CD4-positive, alpha-beta T cell treated with Interferon gamma for 1 hour (primary cell): ENCODE results near the gene LFNG.

Experiments
- DNase-seq: peaks from one replicate; pipeline ENCODE4 v3.0.0-alpha.2; 2020

Gene LFNG

DNA sequence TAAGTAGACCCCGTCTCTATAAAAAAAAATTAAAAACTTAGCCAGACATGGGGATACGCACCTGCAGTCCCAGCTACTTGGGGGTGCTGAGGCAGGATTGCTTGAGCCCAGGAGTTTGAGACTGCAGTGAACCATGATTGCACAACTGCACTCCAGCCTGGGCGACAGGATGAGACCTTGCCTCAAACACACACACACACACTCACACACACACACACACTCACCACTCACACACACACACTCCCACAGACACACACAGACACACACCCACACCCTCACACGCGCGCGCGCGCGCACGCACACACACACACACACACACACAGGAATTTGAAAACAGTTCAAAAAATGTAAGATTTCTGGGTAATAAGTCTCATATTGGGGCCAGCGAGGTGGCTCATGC, 34.7 kb upstream of the LFNG start:
- no peak for DNase-seq

DNA sequence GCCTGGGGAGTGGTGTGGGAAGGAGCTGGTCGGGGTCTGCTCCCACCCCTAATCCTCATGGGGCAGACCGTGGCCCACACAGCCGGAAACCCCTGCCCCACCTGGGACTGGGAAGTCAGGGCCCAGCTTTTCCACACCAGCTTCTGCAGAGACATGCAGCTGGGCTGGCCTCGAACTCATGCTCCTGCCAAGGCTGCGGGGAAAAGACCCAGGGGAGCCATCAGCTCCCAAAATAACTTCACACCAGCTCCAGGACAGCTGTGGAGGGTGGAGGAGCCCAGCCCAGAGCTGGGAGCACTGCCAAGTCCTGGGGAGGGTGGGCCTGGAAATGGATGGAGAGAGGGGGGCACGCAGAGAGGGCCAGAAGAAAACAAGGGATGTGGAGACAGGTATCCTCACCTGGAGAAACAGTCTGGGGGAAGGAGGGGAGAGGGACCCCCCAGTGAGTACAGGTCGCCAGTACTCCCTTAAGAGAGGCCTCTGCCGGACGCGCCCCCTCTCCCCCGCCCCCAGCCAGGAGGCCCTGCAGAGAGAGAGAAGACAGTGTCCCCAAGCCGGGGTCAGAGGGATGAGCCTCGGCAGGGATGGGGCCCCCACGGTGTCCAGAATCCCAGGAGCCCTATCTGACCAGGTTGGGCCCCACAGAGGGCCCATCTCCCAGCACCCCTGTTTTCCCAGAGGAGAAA, 31.8 kb upstream of the LFNG start:
- no peak for DNase-seq

DNA sequence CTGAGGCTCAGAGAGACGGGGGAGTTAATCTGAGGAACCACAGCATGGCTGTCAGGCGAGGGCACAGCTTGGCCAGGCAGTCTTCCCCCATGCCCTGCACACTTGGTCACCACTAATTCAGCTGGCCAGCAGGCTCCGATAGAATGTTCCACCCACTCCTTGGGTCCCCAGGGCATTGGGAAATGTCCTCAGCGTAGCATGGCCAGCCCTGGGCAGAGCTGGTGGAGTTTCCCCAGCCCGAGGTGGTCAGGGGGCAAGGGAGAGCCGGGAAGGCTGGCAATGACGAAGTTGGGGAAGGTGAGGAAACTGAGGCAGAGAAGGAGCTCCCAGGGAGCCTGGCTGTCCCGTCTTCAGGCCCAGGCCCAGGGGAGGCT, 31.3 kb upstream of the LFNG start:
- no peak for DNase-seq

DNA sequence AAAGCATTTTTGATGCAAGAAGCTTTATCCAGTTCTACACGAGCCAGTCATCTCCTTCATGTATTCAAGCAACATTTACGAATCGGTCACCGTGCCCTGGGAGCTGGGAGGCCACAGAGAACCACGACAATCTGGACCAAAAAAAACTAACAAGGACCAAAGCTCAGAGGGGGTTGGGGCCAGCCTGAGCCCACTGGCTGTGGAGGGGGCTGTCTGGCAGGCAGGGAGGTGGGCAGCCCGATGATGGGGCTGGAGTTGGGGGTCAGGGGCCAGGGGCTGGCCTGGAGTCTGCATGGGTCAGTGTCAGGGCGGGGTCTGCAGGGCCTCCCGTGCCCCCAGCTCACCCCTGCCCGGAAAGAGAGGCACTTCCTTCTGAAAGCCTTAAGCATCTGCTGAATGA, 30.9 kb upstream of the LFNG start:
- DNase-seq: no peak

DNA sequence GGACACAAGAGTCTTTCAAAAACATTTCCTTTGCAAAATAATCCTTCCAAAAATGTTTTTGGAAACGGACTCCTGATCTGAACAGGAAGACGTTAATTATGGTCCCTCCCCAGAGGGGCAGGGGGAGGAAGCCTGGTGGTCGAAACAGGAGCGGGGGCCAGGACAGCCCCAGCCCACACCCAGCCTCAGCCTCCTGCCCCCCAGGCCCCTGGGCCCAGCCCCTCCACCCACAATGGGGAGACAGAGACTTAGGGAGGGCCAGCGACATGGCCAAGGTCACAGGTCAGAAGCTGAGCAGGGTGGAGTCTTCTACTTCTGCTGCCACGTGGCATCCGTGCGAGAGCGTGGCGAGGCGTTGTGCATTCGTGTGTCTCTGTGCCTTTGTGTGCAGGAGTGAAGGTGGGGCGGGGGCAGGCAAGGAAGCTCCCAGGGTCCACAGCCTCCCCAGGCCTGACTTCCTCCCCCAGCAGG, 29.4 kb upstream of the LFNG start:
- no peak for DNase-seq

DNA sequence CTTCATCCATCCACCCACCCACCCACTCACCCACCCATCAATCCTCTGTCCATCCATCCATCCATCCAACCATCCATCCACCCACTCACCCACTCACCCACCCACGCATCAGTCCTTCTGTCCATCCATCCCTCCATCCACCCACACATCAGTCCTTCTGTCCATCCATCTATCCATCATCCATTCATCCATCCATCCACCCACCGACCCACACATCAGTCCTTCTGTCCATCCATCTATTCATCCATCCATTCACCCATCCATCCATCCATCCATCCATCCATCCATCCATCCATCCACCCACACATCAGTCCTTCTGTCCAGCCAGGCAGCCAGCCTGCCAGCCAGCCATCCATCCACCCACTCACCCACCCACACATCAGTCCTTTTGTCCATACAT, 27.5 kb upstream of the LFNG start:
- no peak for DNase-seq

DNA sequence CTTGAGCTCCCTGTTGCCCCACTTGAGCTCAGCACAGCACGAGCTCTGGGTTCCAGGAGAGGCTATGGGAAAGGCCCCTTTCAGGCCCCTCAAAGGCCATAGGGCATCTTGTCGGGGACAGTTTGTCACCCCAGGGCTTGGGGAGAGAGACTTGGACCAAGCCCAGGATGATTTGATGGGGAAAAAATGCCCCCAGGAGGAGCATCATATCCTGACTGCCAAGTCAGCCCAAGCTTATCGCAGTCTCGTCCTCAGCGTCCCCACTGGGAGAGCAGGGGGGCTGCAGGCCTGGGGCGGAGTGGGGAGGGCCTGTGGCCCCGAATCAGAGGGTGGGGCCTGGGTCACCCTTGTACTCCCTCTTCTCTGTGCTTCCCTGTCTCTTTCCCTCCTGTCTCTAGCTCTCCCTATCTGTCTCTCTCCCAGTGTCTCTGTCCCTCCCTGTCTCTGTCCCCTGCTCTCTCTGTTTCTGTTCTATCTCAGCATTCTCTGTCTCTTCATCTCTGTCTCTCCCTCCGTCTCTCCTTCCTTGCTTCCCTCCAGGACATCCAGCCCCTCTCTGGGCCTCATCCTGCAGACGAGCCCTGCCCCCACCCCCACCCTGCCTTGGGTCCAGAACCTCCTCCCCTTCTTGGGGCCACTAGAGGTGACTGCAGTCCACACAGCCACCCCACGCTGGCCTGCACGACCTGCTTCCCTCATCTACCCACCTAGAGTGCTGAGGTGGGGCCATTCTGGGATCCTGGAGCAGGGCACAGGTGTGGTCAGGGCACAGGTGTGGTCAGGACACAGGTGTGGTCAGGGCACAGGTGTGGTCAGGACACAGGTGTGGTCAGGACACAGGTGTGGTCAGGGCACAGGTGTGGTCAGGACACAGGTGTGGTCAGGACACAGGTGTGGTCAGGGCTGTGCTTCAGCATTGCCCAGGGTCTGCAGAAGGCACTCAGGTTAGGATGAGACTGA, 26.1 kb upstream of the LFNG start:
- DNase-seq: no peak

DNA sequence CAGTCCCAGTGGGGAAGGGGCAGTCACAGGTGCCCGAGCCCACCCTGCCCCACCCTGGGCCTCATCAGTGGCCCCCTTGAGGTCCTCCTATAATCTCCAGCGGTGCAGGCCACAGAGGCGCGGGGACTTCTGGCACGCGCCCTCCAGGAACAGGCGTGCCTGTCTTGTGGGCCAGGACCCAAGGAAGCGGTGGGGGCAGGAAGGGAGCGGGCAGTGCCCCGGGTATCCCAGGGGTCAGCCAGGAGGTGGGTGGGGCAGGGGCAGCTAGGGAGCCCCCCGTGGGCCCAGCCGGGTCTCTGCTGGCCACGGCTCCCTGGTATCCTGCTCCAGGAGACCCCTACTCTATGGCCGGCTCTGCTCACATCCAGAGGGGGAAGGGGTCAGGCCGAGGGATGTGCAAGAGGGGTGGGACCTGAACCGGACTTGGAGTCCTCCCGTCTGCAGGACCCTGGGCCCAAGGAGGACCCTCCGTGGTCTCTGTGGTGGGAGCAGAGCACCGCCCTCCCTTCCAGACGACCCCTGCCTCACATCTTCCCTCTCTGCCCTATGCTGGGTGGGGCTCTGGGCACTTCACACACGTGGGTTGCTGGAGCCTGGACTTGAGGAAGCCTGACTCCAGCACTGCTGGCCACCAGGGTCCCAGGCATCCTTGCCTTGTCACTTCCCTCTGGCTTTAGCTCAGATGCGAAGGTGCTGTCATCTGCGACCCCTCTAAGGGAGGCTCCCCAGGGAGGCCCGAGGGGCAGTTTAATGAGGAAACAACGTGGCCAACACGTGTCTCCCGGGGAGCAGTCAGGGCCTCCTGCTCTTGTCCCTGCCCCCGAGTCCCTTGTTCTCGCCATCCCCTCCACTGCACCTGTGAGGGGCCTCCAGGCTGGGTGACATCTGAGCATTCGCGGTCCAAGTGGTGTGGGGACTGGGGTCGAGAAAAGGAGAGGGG, 25.1 kb upstream of the LFNG start:
- no peak for DNase-seq

DNA sequence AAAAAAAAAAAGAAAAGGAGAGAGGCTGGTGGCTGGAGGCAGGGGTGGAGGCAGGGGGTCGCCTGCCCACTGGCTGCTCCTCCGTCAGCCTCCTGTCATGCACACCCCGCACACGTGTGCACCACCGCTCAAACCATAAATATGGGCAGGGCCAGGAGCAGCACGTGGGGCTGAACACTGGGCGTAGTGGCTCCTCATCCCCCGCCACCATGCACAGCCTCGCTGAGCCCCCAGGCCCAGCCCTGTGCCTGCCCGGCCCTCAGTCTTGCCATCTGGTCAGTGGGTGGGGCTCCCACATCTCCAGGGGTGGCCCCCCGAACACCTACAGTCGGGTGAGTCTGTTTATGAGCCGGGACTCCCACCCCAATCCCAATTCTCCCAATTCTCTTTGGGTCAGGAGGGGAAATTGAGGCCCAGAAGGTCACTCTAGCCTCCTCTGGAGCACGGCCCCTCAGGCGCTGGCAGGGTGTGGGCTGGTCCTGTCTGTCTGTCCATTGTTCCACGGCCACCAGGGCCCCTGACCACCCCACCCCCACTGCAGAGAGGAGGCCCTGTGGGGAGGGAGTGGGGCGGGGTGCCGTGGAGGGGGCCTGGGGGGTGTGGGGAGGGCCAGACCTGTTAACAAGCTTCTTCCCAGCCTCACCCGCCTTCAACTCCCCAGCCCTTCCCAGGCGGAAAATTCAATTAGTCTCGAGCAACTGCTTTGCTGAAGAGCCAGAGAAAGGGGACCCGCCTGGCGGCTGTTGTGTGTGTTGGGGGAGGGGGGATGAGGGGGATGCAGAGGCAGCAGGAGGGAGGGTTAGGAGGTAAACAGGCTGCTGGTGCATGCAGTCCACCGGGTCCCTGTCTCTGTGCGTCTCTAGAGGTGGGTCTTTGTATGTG, 23.9 kb upstream of the LFNG start:
- DNase-seq: no peak

DNA sequence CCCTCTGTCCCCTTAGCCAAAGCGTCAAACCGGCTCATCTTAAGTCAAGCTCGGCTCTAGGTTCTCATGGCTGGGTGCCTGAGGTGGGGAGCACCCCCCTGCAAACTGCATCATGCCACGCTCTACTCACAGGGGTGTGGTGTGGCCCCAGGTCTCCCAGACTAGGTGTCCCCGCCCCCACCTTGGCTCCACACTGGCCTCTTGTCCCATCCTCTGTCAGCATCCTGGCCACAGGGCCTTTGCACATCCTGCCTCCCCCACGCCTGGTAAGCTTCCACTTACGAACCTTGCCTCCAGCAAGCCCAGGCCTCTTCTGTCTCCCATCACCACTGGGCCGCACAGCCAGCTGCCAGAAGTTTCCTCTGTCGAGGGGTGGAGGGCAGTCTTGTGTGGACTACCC, 23.2 kb upstream of the LFNG start:
- no peak for DNase-seq

DNA sequence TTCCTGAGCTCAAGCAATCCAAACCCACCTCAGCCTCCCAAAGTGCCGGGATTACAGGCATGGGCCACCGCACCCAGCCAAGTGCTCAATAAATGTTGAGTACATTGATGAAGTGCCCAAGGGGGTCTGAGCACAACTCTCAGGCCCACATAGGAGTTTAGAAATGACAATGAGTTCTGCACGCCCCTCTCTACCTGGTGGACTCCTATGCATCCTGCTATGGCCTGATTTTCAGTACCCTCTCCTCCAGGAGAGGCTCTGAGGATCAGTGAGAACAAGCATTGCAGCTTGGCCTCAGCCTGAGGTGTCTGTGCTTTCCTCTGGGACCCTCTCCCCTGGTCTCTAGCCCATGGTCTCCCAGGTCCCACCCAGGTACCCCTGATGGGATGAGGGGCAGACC, 22.5 kb upstream of the LFNG start:
- DNase-seq: no peak

DNA sequence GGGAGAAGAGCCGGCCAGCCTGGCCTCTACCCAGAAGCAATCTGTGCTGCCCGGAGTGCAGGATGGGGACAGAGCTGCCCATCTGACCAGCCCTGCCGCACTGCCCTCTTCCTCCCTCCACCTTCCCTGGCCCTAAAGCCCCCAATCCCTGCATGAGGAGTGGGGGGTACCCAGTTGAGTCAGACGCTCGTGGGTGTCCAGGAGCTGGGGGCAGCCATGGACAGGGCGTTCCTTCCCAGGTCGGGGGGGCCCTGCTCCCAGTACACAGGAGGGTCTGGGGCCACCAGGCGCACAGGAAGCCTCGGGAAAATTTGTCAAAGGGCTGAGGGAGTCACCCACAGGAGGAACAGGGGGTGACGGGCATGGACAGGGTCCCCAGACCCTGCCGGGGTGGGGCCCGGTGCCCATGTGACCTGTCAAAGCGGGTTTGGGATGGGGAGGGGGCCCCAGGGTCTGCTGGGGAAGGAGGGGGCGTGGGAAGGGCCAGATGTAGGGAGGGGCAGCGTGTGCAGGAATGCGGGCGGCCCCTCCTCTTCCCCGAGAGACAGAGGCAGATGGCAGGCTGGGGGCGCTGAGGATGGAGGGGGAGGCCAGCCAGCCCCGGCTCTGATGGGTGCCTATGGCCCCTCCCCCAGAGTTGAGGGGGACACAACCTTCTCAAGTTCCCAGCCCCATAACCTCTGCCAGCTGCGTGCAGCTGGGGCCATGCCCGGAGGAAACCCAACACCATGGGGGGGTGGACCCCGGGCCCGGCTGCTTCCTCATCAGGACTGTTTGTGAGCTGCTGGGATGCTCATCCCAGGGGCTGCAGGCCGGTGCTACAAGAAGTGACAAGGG, 21.9 kb upstream of the LFNG start:
- DNase-seq: no peak

DNA sequence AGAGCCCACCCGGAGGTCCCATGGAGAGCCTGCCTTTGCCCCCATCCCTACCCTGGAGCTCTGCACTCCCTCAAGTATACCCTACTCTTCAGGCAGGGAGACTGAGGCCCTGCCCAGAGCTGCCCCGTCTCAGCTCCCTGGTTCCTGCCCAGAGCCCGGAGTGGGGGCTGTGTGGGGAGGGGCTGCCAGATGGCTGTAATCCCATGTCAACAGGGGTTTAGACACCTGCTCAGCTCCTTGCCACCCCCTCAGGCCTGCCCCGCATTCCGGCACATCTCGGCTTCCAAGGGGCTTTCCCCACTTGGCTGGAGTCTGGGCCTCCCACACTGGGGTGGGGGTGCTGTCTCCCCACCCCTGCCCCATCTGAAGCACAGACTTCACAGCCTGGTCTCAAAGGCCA, 20.9 kb upstream of the LFNG start:
- no peak for DNase-seq

DNA sequence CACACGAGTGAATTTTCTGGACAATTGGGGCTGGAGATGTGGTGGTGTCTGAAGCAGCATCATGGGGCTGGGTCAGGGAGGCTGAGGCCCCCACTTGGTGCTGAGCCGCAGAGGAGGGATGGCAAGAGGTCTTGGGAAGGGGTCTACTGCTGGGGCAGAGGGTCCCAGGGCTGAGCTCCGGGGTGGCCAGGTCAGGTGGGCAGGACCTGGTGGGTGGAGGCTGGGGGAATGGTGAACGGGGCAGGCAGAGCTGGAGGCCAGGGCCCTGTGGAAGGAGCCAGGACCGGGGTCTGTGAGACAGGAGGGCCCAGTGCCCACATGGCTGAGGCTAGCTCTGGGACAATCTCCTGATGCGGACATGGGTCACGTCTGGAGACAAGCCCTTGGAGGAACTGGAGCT, 20.4 kb upstream of the LFNG start:
- no peak for DNase-seq

DNA sequence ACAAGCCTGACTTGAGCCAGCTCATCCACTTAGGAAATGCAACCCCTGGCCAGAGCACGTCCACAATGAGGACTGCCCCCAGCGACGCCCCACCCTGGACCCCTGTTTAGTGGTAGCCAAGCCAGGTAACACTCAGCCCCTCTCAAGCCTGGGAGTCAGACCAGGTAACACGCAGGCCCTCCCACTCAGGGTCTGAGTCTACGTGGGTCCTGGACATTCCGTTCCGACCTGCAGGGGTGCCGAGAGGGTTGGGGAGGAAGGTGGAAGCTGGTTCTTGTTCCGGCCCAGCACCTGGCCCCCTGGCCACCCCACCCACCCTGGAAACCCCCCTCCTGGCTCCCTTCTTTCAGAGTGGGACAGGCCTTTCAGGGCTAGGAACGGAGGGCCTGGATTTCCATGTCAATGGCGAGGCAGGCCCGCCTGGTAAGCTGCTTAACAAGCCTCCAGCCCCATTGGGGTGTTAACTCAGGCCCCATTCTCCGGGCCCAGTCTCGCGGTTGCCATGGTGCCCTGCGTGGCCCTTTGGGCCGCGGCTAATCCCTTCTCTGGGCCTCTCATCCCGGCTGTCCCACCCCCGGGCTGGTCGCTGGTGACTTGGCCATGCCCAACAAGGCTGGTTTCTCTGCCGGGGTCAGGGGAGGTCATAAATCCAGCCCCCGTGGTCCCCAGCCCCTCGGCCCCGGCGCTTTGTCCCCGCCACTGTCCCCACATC, 19.7 kb upstream of the LFNG start:
- no peak for DNase-seq

DNA sequence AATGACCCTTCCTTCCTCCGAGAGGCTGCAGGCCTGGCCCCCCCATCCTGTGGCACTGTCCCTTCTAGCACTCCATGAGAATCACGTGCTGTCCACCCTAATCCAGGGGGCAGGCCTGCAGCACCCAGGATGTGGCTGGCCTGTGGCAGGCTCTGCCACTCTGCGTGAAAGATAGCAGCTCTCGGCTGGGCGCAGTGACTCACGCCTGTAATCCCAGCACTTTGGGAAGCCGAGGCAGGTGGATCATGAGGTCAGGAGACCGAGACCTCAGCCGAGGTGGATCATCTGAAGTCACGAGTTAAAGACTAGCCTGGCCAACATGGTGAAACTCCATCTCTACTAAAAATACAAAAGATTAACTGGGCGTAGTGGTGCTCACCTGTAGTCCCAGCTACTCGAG, 18.9 kb upstream of the LFNG start:
- DNase-seq: no peak

DNA sequence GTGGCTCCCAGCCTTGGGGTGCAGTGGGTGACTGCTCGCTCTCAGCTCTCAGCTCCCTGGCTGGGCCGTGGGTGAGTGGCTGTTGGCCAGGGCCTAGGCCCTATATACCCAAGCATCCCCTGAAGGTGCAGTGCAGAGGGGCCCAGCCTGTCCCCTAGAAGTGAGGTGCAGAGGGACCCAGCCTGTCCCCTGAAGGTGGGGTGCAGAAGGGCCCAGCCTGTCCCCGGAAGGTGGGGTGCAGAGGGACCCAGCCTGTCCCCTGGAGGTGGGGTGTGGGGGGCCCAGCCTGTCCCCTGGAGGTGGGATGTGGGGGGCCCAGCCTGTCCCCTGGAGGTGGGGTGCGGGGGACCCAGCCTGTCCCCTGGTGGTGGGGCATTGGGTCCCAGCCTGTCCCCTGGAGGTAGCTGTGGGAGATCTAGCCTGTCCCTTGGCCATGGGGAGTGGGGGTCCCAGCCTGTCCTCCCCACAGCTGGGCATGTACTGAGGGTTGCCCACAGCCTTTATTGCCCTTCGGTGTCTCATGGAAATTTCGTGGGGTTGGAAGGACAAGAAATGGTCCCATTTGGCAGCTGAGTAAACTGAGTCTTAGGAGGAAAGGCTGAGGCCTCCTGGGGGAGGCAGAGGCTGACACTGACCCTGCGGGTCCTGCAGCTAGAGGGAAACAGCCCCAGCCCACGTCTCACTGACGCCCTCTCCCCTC, 17.5 kb upstream of the LFNG start:
- DNase-seq: no peak

DNA sequence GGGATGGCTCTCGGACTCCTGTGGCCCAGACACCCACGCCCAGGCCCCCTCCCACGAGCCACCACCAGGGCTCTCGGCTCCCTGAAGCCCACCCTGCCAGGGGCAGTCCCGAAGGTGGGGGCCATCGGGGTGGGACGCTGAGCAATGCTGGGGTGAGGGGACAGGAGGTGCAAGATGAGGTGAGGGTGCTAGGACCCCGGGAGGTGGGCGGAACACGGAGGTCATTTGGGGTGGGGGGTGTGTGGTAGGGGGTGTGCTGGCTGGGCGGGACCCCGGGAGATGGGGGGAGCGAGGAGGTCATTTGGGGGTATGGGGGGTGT, 17.0 kb upstream of the LFNG start:
- DNase-seq: no peak

DNA sequence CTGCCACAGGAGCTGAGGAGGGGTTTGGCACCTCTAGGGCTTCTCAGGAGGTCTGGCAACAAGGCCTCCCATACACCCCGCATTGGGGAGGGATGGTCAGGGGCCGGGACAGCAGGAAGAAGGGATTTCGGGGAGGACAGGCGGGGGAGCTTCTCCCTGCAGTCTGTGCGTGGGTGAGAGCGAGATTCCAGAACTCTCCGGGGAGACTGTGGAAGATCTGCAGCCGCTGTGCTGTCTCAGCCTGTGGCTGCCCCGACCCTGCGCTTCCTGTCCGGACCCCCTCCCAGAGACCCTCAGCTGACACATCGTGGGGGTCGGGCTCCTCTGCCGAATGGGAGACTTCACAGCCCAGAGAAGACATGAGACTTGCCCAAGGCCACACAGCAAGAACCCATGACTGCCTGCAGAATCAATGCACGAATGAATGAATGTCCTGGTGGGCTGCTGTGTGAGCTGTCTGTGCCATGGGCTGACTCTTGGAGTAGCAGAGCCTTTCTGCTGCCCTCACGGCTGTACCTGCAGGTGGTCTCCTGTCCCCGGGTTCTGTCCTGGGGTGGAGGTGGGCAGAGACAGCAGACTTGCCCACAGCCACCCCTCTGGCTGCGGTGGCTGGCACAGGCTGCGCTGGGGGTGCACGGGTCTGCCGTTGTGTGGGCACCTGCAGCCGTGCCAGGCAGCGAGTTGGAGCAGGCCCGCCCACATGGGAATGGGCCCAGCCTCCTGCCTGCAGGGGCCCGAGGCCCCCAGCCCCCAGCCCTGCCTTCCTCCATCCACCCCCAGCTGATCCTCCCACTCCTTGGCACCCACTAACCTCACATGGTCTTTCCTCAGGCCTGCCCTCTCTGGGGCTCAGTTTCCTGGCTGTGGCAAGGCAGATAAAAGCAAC, 16.3 kb upstream of the LFNG start:
- no peak for DNase-seq
